ENCODE measurements around the gene H19.

Gene H19

DNA sequence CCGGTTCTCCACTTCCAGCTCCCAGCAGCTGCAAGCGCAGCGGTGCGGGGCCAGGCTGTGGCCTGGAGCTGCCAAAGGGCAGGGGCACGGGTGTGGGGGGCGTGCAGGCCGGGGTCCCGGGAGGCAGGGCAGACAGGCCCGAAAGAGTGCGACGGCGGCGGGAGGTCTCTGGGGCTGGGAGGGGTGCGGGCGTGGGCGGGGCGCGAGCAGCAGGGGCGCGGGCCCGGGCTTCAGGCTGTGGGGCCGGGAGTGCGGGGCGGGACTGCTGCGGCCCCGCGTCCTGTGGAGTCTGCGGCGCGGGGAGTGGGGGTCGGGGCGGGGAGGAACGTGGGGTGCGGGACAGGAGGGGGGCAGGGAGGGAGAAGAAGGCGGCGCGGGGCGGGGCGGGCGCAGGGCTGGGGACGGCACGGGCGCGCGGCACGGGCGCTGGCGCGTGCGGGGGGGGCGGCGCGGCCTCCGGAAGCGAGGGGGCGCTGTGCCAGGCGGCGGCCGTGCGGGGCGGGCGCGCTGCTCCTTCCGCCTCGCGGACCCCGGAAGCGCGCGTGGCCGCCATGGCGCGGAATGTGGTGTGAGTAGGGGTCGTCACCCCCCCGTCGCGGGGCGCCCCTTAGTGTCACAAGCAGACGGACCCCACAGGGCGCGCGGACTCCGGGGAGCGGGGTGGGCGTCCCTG is 50.7 kb downstream of the H19 start, which contains the start of gene MRPL23:
Gene MRPL23, plus strand, starts transcription at position 521 of the 673 bp plus-strand sequence. Its CDS starts 31 bp downstream, at position 552.
- no peak for DNase-seq (ENCODE audit: low read depth)

All from stromal cell of bone marrow (primary cell).